ENCODE results near the gene PCDHGA3.
"Not testable (repeated sequence)": the region's sequence is repeated elsewhere in the genome, so short reads cannot be mapped to it uniquely, and the experiment has no call there.

The PCDHGA3 gene

DNA sequence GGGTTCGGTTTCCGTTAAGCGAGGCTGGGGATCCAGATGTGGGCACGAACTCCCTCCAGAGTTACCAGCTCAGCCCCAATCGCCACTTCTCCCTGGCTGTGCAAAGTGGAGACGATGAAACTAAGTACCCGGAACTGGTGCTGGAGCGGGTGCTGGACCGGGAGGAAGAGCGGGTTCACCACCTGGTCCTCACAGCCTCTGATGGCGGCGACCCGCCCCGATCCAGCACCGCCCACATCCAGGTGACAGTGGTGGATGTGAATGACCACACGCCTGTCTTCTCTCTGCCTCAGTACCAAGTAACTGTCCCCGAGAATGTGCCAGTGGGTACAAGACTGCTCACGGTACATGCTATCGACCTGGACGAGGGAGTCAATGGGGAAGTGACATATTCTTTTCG lies 39.7 kb downstream of the PCDHGA3 start:
- DNase-seq (ENCODE audit: low read depth) = no peak

DNA sequence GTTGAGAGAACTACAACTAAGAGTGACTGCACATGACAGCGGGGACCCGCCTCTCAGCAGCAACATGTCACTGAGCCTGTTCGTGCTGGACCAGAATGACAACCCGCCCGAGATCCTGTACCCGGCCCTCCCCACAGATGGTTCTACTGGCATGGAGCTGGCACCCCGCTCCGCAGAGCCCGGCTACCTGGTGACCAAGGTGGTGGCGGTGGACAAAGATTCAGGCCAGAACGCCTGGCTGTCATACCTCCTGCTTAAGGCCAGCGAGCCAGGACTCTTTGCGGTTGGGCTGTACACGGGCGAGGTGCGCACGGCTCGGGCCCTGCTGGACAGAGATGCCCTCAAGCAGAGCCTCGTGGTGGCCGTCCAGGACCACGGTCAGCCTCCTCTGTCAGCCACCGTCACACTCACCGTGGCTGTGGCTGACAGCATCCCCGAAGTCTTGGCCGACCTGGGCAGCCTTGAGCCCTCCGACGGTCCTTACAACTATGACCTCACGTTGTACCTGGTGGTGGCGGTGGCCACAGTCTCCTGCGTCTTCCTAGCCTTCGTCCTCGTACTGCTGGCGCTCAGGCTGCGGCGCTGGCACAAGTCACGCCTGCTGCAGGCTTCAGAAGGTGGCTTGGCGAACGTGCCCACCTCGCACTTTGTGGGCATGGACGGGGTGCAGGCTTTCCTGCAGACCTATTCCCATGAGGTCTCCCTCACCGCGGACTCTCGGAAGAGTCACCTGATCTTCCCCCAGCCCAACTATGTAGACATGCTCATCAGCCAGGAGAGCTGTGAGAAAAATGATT lies 41.0 kb downstream of the PCDHGA3 start:
- DNase-seq (ENCODE audit: low read depth) = no peak

GRCh38 chr5:141387557-141388311 lies 44.1 kb downstream of the PCDHGA3 start, which contains the start of gene PCDHGB4:
Gene PCDHGB4 (plus strand): TSS chr5:141387698. CDS start chr5:141387885, 187 bp downstream.
- peak; percentile 31 for DNase-seq (ENCODE audit: low read depth)

- DNase-seq (ENCODE audit: low read depth) = no peak
These were observed 45.0 kb downstream of the PCDHGA3 start for GRCh38 chr5:141388661-141389060.

GRCh38 chr5:141389153-141390042 lies 45.8 kb downstream of the PCDHGA3 start:
- DNase-seq (ENCODE audit: low read depth) = no peak

- no peak for DNase-seq (ENCODE audit: low read depth)
These were observed 49.0 kb downstream of the PCDHGA3 start, which contains the start of gene PCDHGA8 for GRCh38 chr5:141392429-141393198. Gene PCDHGA8 (plus strand): TSS chr5:141392633. CDS start chr5:141392814, 181 bp downstream.

DNA sequence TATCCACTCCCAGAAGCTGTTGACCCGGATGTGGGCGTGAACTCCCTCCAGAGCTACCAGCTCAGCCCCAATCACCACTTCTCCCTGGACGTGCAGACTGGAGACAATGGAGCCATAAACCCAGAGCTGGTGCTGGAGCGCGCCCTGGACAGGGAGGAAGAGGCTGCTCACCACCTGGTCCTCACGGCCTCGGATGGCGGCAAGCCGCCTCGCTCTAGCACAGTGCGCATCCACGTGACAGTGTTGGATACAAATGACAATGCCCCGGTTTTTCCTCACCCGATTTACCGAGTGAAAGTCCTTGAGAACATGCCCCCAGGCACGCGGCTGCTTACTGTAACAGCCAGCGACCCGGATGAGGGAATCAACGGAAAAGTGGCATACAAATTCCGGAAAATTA lies 49.6 kb downstream of the PCDHGA3 start:
- no peak for DNase-seq (ENCODE audit: low read depth)

DNA sequence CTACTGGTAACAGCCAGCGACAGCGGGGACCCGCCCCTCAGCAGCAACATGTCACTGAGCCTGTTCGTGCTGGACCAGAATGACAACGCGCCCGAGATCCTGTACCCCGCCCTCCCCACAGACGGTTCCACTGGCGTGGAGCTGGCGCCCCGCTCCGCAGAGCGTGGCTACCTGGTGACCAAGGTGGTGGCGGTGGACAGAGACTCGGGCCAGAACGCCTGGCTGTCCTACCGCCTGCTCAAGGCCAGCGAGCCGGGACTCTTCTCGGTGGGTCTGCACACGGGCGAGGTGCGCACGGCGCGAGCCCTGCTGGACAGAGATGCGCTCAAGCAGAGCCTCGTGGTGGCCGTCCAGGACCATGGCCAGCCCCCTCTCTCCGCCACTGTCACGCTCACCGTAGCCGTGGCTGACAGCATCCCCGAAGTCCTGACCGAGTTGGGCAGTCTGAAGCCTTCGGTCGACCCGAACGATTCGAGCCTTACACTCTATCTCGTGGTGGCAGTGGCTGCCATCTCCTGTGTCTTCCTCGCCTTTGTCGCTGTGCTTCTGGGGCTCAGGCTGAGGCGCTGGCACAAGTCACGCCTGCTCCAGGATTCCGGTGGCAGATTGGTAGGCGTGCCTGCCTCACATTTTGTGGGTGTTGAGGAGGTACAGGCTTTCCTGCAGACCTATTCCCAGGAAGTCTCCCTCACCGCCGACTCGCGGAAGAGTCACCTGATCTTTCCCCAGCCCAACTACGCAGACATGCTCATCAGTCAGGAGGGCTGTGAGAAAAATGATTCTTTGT lies 51.0 kb downstream of the PCDHGA3 start:
- not testable (repeated sequence) for DNase-seq (ENCODE audit: low read depth)
